ENCODE data around the gene DDX51. TPM values are rescaled to one million over a fixed set of nuclear protein-coding genes. Genes with fewer than 3 reads are reported as not detected.
"Not testable (repeated sequence)": the region's sequence is repeated elsewhere in the genome, so short reads cannot be mapped to it uniquely, and the experiment has no call there.

Gene DDX51
- total and polyA plus RNA-seq, 2 donors (not counting 1 experiment from before 2014, with no cell fraction given), result 46.3 to 60.8 TPM

GRCh38 chr12:132150780-132151144 is 6.6 kb upstream of the DDX51 start:
- Mint-ChIP-seq H3K4me1 (peaks cover 16% of the 10 kb centered on the region), H3K27me3 (no peaks in the 10 kb centered on the region), H3K4me3 (no peak overlapping the region), H3K27ac (no peak overlapping the region), H3K9me3 (ENCODE audit: insufficient read depth) (no peaks in the 10 kb centered on the region)
- H3K4me3 ChIP-seq (ENCODE audit: control extremely low read depth in 1 of 5, extremely low read depth in 1 of 5, insufficient read depth in 1 of 5, low read depth in 2 of 5, low read length in 4 of 5), result no peak overlapping the region
- H3K9me3 ChIP-seq (ENCODE audit: control extremely low read depth in 1 of 3, control insufficient read depth in 2 of 3, insufficient read depth in 1 of 3, low read length in 2 of 3), result no peaks in the 10 kb centered on the region
- intact Hi-C loops (cut with micrococcal nuclease), result no loop called here
- peaks cover 3 to 11% of the 10 kb centered on the region in 2 donors for H3K4me1 ChIP-seq (ENCODE audit: control insufficient read depth in 2 of 2, insufficient read depth in 2 of 2, low read length in 2 of 2)
- H3K27me3 ChIP-seq (replicated peaks in 1 of 4; ENCODE audit: control extremely low read depth in 1 of 4, control insufficient read depth in 3 of 4, insufficient read depth in 4 of 4, low read length in 3 of 4), result no peaks in the 10 kb centered on the region
- H4K20me1 ChIP-seq (ENCODE audit: control insufficient read depth, insufficient read depth, low read length, poor library complexity, severe bottlenecking), result peaks cover 21% of the 10 kb centered on the region
- H3K79me2 ChIP-seq (ENCODE audit: control insufficient read depth, insufficient read depth, low read length), result peaks cover 34% of the 10 kb centered on the region
- TF ChIP-seq CTCF (IDR thresholded peaks at IDR 0.05) (no peak), EZH2 (IDR thresholded peaks at IDR 0.05; ENCODE audit: borderline replicate concordance, insufficient read depth, low read depth, low read length, poor library complexity, severe bottlenecking) (no peak)
- H3K27ac ChIP-seq (ENCODE audit: low read length in 2 of 2), result no peak overlapping the region
- no peak for DNase-seq
- POLR2A ChIA-PET, result interaction anchor here (0.7 kb wide), 1 partner anchor 297 kb away, joined by 3 read pairs; no protein-coding TSS in a partner anchor
- WGBS (ENCODE audit: insufficient coverage), result 98% methylated on average over 4 of the region's 6 CpGs
- no peak for ATAC-seq (ENCODE audit: low read depth)
- no peak overlapping the region for H3K9ac ChIP-seq (ENCODE audit: low read length)
- H3K36me3 ChIP-seq (replicated peaks in 1 of 2; ENCODE audit: control extremely low read depth in 1 of 2, control insufficient read depth in 1 of 2, extremely low read depth in 1 of 2, insufficient read depth in 2 of 2, low read length in 1 of 2), result peaks cover 0 to 34% of the 10 kb centered on the region in 2 experiments
- H3K4me2 ChIP-seq (replicated peaks; ENCODE audit: low read depth, low read length, poor library complexity, severe bottlenecking), result no peak overlapping the region
- no peak overlapping the region for H2AFZ ChIP-seq (ENCODE audit: insufficient read depth, low read depth, low read length, poor library complexity, severe bottlenecking)
- CTCF ChIA-PET, result no interaction called here

GRCh38 chr12:132149526-132149925 is 5.4 kb upstream of the DDX51 start:
- CTCF ChIA-PET; H3K9ac ChIP-seq (ENCODE audit: low read length); H3K4me2 ChIP-seq (replicated peaks; ENCODE audit: low read depth, low read length, poor library complexity, severe bottlenecking); H3K9me3 ChIP-seq (ENCODE audit: control extremely low read depth in 1 of 3, control insufficient read depth in 2 of 3, insufficient read depth in 1 of 3, low read length in 2 of 3); H3K4me3 ChIP-seq (ENCODE audit: control extremely low read depth in 1 of 5, extremely low read depth in 1 of 5, insufficient read depth in 1 of 5, low read depth in 2 of 5, low read length in 4 of 5); H3K27me3 ChIP-seq (replicated peaks in 1 of 4; ENCODE audit: control extremely low read depth in 1 of 4, control insufficient read depth in 3 of 4, insufficient read depth in 4 of 4, low read length in 3 of 4); H2AFZ ChIP-seq (ENCODE audit: insufficient read depth, low read depth, low read length, poor library complexity, severe bottlenecking); ATAC-seq (ENCODE audit: low read depth); H3K4me3 Mint-ChIP-seq; DNase-seq; H3K27me3 Mint-ChIP-seq; H3K27ac Mint-ChIP-seq; POLR2A ChIA-PET; H3K9me3 Mint-ChIP-seq (ENCODE audit: insufficient read depth); H3K27ac ChIP-seq (ENCODE audit: low read length in 2 of 2): not testable (repeated sequence)
- H3K36me3 ChIP-seq (replicated peaks in 1 of 2; ENCODE audit: control extremely low read depth in 1 of 2, control insufficient read depth in 1 of 2, extremely low read depth in 1 of 2, insufficient read depth in 2 of 2, low read length in 1 of 2), result peaks cover 0 to 34% of the 10 kb centered on the region in 2 experiments
- H3K4me1 Mint-ChIP-seq, result peaks cover 26% of the 10 kb centered on the region
- intact Hi-C loops (cut with micrococcal nuclease), result loop anchor here (5.0 kb wide), 1 partner anchor 808 kb away; the partner anchor contains the start of gene ZNF605
- peaks cover 10 to 20% of the 10 kb centered on the region in 2 donors for H3K4me1 ChIP-seq (ENCODE audit: control insufficient read depth in 2 of 2, insufficient read depth in 2 of 2, low read length in 2 of 2)
- peaks cover 21% of the 10 kb centered on the region for H4K20me1 ChIP-seq (ENCODE audit: control insufficient read depth, insufficient read depth, low read length, poor library complexity, severe bottlenecking)
- H3K79me2 ChIP-seq (ENCODE audit: control insufficient read depth, insufficient read depth, low read length), result peaks cover 46% of the 10 kb centered on the region
- WGBS (ENCODE audit: insufficient coverage), result no CpG with 5 or more reads among the region's 32 CpGs

Data from B cell (primary cell).